Trophoblast cell (in vitro differentiated cells and primary cell): ENCODE results near the gene CDC42EP5.

Experiments
- DNase-seq, 2 donors: peaks; one replicate each; pipeline ENCODE4 v3.0.0-alpha.2; 2016
- H2AFZ ChIP-seq: 2 replicates; pipeline ENCODE4 v1.6.1; 2013; ENCODE audit warnings: low read length, moderate library complexity, mild to moderate bottlenecking; ENCODE audit not compliant: insufficient read depth, poor library complexity
- H2AK5ac ChIP-seq: 2 replicates; pipeline ENCODE4 v1.6.1; 2013; ENCODE audit warnings: mild to moderate bottlenecking, low read length
- H2BK120ac ChIP-seq: 2 replicates; pipeline ENCODE4 v1.6.1; 2013; ENCODE audit warnings: low read length, mild to moderate bottlenecking, moderate library complexity; ENCODE audit not compliant: insufficient read depth, poor library complexity
- H2BK12ac ChIP-seq: 2 replicates; pipeline ENCODE4 v1.6.1; 2013; ENCODE audit warnings: mild to moderate bottlenecking, low read length, moderate library complexity
- H2BK5ac ChIP-seq: 2 replicates; pipeline ENCODE4 v1.6.1; 2013; ENCODE audit warnings: low read length, low read depth, moderate library complexity, mild to moderate bottlenecking; ENCODE audit not compliant: poor library complexity
- H3K14ac ChIP-seq: 2 replicates; pipeline ENCODE4 v1.6.1; 2013; ENCODE audit warnings: mild to moderate bottlenecking, low read length
- H3K18ac ChIP-seq: 2 replicates; pipeline ENCODE4 v1.6.1; 2013; ENCODE audit warnings: mild to moderate bottlenecking, low read length
- H3K23ac ChIP-seq: 2 replicates; pipeline ENCODE4 v1.6.1; 2013; ENCODE audit warnings: low read length
- H3K27ac ChIP-seq: 2 replicates; pipeline ENCODE4 v1.5.1; 2013; ENCODE audit warnings: low read depth, mild to moderate bottlenecking, inconsistent platforms, low read length, moderate library complexity
- H3K27me3 ChIP-seq: 2 replicates; pipeline ENCODE4 v1.6.1; 2013; ENCODE audit warnings: inconsistent platforms, mild to moderate bottlenecking, low read length, moderate library complexity; ENCODE audit not compliant: insufficient read depth
- H3K36me3 ChIP-seq, 2 experiments: 1 replicate in 1 of 2; 2 replicates in 1 of 2; pipeline ENCODE4 v1.6.1; 2013; ENCODE audit warnings: low read length in 2 of 2, mild to moderate bottlenecking in 2 of 2, moderate library complexity in 1 of 2; ENCODE audit not compliant: insufficient read depth in 2 of 2, control insufficient read depth in 1 of 2
- H3K4ac ChIP-seq: 2 replicates; pipeline ENCODE4 v1.6.1; 2013; ENCODE audit warnings: low read depth, mild to moderate bottlenecking, low read length, moderate library complexity
- H3K4me1 ChIP-seq, 2 experiments: 1 replicate in 1 of 2; 2 replicates in 1 of 2; pipeline ENCODE4 v1.6.1; 2013; ENCODE audit warnings: low read length in 2 of 2, mild to moderate bottlenecking in 2 of 2, moderate library complexity in 1 of 2; ENCODE audit not compliant: insufficient read depth in 2 of 2, control insufficient read depth in 1 of 2
- H3K4me2 ChIP-seq: 2 replicates; pipeline ENCODE4 v1.6.1; 2013; ENCODE audit warnings: inconsistent platforms, mild to moderate bottlenecking, low read length, moderate library complexity
- H3K4me3 ChIP-seq: 2 replicates; pipeline ENCODE4 v1.5.1; 2013; ENCODE audit warnings: mild to moderate bottlenecking, low read depth, low read length, inconsistent platforms
- H3K79me1 ChIP-seq: one replicate; pipeline ENCODE4 v1.6.1; 2013; ENCODE audit warnings: low read length
- H3K79me2 ChIP-seq: 2 replicates; pipeline ENCODE4 v1.6.1; 2013; ENCODE audit warnings: low read length, mild to moderate bottlenecking; ENCODE audit not compliant: control insufficient read depth, insufficient read depth, poor library complexity
- H3K9ac ChIP-seq: 2 replicates; pipeline ENCODE4 v1.6.1; 2013; ENCODE audit warnings: mild to moderate bottlenecking, low read length
- H3K9me3 ChIP-seq: 2 replicates; pipeline ENCODE4 v1.6.1; 2013; ENCODE audit warnings: low read depth, mild to moderate bottlenecking, control low read depth, inconsistent platforms, low read length; ENCODE audit not compliant: insufficient read depth
- H4K12ac ChIP-seq: 2 replicates; pipeline ENCODE4 v1.6.1; 2013; ENCODE audit warnings: low read depth, mild to moderate bottlenecking, low read length, moderate library complexity
- H4K8ac ChIP-seq: 2 replicates; pipeline ENCODE4 v1.6.1; 2013; ENCODE audit warnings: low read depth, mild to moderate bottlenecking, low read length, moderate library complexity
- H4K91ac ChIP-seq: one replicate; pipeline ENCODE4 v1.6.1; 2013; ENCODE audit warnings: low read depth, mild to moderate bottlenecking, low read length, moderate library complexity
- WGBS: extraction: QIAGEN DNeasy Blood & Tissue Kit; methylation state at CpG from one replicate; pipeline ENCODE4 v1.1.7; 2013; ENCODE audit warnings: missing lambda C conversion rate; ENCODE audit not compliant: insufficient read length, insufficient coverage; ENCODE audit errors: extremely low coverage; 5-methylcytosine and 5-hydroxymethylcytosine counted together

CDC42EP5 gene

DNA sequence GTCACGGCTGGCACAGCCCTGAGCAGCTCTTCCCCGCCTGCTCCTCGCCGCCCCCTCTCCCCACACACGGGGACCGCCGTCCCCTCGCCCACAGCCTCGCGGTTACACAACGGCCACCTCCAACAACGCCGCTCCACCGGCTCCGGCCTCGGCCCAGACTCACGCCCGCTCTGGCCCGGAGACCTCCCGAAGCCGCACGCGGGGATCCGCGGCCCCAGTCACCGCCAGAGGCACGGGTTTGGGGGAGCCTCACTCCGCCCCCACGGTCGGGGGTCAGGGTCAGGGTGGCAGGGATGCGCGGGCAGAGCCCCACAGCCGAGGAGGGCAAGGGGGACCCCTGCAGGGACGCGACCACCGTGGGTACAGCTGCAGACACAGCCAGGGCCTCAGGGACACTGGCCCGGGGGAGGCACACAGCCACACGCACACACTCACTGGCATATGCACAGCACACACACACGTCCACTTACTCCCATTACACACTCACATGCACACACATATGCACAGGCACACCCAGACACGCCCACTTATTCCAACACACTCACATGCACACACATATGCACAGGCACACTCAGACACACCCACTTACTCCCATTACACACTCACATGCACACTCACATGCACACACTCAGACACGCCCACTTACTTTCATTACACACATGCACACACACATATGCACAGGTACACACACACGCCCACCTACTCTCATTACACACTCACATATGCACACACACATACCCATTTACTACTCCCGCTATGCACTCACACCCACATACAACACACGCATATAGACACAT lies 56.2 kb downstream of the CDC42EP5 start:
- Histone ChIP-seq H2AK5ac (no peak overlapping the region), H3K27ac (no peak overlapping the region), H3K79me2 (no peaks in the 10 kb centered on the region), H3K18ac (no peak overlapping the region), H3K27me3 (peaks cover 35% of the 10 kb centered on the region), H2BK12ac (no peak overlapping the region), H3K23ac (no peak overlapping the region), H3K36me3 (no peaks in the 10 kb centered on the region), H3K4me3 (no peak overlapping the region), H3K79me1 (no peaks in the 10 kb centered on the region), H4K8ac (no peak overlapping the region), H3K4me2 (no peak overlapping the region), H2AFZ (no peak overlapping the region), H3K4me1 (peaks cover 2 to 6% of the 10 kb centered on the region in 2 experiments), H3K9ac (peak overlapping the region; percentile 9), H4K91ac (no peak overlapping the region), H2BK5ac (no peak overlapping the region), H4K12ac (no peak overlapping the region), H3K9me3 (peaks cover 22% of the 10 kb centered on the region), H2BK120ac (no peak overlapping the region), H3K4ac (no peak overlapping the region), H3K14ac (no peak overlapping the region)
- no peak for DNase-seq
- WGBS = 100% methylated on average over 1 of the region's 44 CpGs

DNA sequence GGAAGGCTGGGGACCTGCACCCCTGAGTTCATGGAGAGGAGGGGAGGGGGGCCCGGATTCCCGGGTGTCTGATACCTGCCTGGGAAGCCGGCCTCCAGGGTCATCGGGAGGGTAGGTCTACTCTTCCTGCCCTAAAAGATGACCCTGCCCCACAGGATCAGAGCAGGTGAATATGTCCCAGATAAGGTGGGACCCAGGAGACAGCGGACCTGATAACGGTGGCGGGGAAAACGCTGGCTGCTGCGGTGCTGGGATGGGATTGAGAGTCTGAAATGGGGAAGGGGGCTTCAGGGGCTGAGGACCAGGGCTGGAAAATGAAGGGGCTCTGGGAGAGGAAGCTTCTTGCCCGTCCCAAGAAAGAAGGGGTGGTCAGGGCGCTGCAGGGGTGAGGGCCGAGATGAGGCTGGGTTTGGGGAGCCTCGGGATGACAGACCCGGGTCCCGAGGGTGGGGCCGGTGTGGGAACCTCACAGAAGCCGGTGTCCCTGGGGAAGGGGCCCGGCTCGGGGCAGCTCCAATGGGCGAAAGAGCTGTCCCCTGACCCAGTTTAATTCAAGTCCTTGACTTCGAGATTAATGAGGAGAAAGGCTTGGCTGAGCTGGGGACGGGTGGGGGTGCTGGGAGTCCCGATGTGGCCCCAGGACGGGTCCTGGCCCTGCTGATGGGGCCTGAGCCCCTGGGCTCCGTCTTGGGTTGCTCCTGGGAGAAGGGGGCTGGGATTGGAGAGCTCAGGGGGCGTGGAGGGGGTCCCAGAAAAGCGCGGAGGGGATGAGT lies 57.0 kb downstream of the CDC42EP5 start:
- Histone ChIP-seq H3K27me3 (peaks cover 35% of the 10 kb centered on the region), H3K9ac (no peak overlapping the region), H2BK5ac (no peak overlapping the region), H3K9me3 (peaks cover 22% of the 10 kb centered on the region), H4K91ac (no peak overlapping the region), H4K8ac (no peak overlapping the region), H3K4ac (no peak overlapping the region), H3K79me1 (no peaks in the 10 kb centered on the region), H3K18ac (no peak overlapping the region), H3K4me1 (peaks cover 2 to 6% of the 10 kb centered on the region in 2 experiments), H3K79me2 (no peaks in the 10 kb centered on the region), H2BK120ac (no peak overlapping the region), H3K36me3 (no peaks in the 10 kb centered on the region), H2BK12ac (no peak overlapping the region), H4K12ac (no peak overlapping the region), H3K23ac (no peak overlapping the region), H2AK5ac (no peak overlapping the region), H3K27ac (no peak overlapping the region), H2AFZ (no peak overlapping the region), H3K4me2 (no peak overlapping the region), H3K4me3 (no peak overlapping the region), H3K14ac (no peak overlapping the region)
- DNase-seq = no peak
- WGBS = no CpG with 5 or more reads among the region's 28 CpGs

DNA sequence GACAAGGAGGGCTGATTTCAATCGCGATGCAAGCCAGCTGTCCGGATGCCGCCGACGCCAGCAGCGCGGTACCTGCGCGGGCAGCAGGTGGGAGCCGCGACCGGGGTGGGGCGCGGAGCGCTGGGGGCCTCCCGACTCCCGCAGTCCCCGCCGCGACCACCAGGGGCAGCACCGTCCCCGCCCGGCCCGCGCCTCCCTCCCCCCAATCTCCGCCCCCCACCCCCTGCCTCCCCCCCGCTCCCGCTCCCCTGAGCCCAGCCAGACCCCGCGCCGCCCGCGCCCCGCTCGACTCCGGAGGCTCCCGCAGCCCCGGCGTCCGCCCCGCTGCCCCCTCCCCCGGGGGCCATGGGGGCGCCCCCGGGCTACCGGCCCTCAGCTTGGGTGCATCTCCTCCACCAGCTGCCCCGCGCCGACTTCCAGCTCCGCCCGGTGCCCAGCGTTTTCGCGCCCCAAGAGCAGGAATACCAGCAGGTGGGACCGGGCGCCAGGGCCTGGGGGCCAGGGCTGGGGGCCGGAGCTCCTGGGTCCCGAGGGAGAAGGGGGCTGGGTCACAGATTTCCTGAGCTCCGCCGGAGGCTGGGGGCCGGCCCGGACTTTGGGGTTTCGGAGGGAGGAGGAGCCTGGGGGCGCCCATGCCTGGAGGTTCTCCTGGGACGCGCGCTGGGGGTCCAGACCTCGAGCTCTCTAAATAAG lies 57.7 kb downstream of the CDC42EP5 start, which contains the start of gene TTYH1:
Gene TTYH1 (plus strand): TSS at position 257 of the 693 bp plus-strand sequence. CDS start 89 bp downstream, at position 346.
- no peak within 1 kb of the TSS for H4K8ac ChIP-seq
- peaks cover 30% of the 10 kb centered on the region for H3K27me3 ChIP-seq
- no peak within 1 kb of the TSS for H2AK5ac ChIP-seq
- H3K79me2 ChIP-seq = no peaks in the 10 kb centered on the region
- H4K91ac ChIP-seq = no peak within 1 kb of the TSS
- no peak within 1 kb of the TSS for H2BK5ac ChIP-seq
- no CpG with 5 or more reads among the region's 68 CpGs for WGBS
- no peak within 1 kb of the TSS for H3K18ac ChIP-seq
- H2AFZ ChIP-seq = no peak within 1 kb of the TSS
- no peak within 1 kb of the TSS for H3K4ac ChIP-seq
- H3K36me3 ChIP-seq = no peaks in the 10 kb centered on the region
- H2BK120ac ChIP-seq = no peak within 1 kb of the TSS
- peaks cover 0 to 3% of the 10 kb centered on the region in 2 experiments for H3K4me1 ChIP-seq
- no peak within 1 kb of the TSS for H3K4me2 ChIP-seq
- H4K12ac ChIP-seq = no peak within 1 kb of the TSS
- H2BK12ac ChIP-seq = no peak within 1 kb of the TSS
- no peak for DNase-seq
- no peak within 1 kb of the TSS for H3K9ac ChIP-seq
- no peak within 1 kb of the TSS for H3K27ac ChIP-seq
- no peak within 1 kb of the TSS for H3K23ac ChIP-seq
- no peak within 1 kb of the TSS for H3K4me3 ChIP-seq
- no peak within 1 kb of the TSS for H3K14ac ChIP-seq
- no peaks in the 10 kb centered on the region for H3K79me1 ChIP-seq
- H3K9me3 ChIP-seq = peaks cover 21% of the 10 kb centered on the region
